Right ventricle myocardium superior (tissue), 1 donor: Measurements from ENCODE around the gene ORC6. TPM values are rescaled to one million over a fixed set of nuclear protein-coding genes. Genes with fewer than 3 reads are reported as not detected.
"Not testable (repeated sequence)": the region's sequence is repeated elsewhere in the genome, so short reads cannot be mapped to it uniquely, and the experiment has no call there.

Experiments used
- ATAC-seq: fragments of 200-7000 bp; cut with Tn5 transposase; one replicate; pipeline ENCODE4 v1.9.1; 2020; ENCODE audit warnings: mild to moderate bottlenecking; ENCODE audit not compliant: poor library complexity
- DNase-seq: peaks from one replicate; pipeline ENCODE4 v3.0.0-alpha.2; 2020
- intact Hi-C: fragments of 100-400 bp; cut with DNase I; formaldehyde crosslinking; loops from one replicate; pipeline ENCODE4 v1.11.2; 2022
- long read RNA-seq: library from polyadenylated mRNA; unstranded; transcript quantifications from one replicate; pipeline ENCODE4 v2.0.0, GENCODE V29; 2021
- total RNA-seq: library from RNA; stranded (reverse); fragmentation: NEBNext Ultra II Directional; extraction: Animal tissue kit (Norgen Biotek cat#: 25700); gene quantifications from one replicate; pipeline ENCODE4 v1.2.1, GENCODE V29; 2021
- donor health status: DM: no; HTN: yes; CAD: no; lungs with severe emphysema.

ORC6 gene, protein sequence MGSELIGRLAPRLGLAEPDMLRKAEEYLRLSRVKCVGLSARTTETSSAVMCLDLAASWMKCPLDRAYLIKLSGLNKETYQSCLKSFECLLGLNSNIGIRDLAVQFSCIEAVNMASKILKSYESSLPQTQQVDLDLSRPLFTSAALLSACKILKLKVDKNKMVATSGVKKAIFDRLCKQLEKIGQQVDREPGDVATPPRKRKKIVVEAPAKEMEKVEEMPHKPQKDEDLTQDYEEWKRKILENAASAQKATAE
- 1.9 TPM for total RNA-seq
- long read RNA-seq, partial matches to known transcripts, result 0 of 2 reads
- long read RNA-seq, other reads (novel, unspliced or antisense), result 0 of 2 reads

DNA sequence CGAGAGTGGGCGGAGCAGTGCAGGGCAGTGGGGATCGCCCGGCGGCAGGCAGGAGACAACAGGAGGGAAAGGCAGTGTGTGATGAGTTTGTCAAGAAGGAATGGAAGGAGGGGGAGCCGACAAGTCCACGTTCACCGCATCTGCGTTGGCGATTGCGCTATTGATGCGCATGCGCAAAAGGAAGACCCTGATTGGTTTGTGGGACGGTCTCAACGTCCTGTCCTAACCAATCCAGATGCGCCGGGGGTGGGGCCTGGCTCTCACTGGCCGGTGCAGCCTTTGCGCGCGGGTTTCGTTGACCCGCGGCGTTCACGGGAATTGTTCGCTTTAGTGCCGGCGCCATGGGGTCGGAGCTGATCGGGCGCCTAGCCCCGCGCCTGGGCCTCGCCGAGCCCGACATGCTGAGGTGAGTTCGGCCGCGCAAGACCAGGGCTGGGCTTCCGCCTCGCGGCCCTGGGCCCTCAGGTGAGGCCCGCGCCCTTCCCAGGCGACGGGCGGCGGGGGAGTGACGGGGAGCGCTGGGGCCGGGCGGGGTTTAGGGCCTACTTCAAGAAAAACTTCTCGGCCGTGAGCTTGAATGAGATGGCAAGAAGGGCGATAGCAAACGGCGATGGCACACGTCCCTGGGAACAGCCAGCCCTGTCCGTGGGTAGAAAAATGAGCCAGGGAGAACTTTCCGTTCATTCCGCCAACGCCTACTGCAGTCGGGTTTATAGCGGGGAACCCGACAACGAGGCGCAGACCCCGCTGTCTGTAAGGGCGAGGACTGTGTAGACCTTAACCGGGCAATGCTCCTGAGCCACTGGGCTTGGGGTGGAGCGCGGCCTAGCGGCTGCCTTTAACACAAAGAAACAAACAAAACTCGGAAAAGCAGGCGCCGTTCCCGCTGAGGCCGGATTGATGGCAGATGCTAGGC is at the start of gene ORC6:
Gene ORC6, plus strand, starts transcription at position 295 of the 916 bp plus-strand sequence. Its CDS starts 47 bp downstream, at position 342.
- intact Hi-C loops, result no loop called here
- ATAC-seq (peak; percentile 92), DNase-seq (peak; percentile 100)

DNA sequence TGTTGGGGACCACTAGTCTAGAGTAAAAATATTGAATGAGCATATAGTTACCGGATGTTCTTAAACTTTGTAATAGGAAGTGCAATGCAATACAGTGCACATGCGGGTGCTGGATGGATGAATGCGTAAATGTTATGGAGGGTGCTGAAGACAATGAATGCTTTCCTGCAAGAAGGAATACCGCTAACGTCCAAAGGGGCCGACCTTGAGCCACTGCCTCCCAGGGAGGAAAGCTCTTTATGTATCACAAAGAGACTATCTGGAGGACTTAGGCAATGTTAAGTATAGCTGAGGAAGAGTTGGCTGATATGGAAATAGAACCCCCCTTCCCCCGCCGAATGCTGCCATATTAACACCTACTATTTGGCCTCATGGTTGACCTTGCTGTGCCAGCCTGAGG is 40.8 kb upstream of the ORC6 start:
- DNase-seq (no peak), ATAC-seq (no peak)
- intact Hi-C loops, result no loop called here

DNA sequence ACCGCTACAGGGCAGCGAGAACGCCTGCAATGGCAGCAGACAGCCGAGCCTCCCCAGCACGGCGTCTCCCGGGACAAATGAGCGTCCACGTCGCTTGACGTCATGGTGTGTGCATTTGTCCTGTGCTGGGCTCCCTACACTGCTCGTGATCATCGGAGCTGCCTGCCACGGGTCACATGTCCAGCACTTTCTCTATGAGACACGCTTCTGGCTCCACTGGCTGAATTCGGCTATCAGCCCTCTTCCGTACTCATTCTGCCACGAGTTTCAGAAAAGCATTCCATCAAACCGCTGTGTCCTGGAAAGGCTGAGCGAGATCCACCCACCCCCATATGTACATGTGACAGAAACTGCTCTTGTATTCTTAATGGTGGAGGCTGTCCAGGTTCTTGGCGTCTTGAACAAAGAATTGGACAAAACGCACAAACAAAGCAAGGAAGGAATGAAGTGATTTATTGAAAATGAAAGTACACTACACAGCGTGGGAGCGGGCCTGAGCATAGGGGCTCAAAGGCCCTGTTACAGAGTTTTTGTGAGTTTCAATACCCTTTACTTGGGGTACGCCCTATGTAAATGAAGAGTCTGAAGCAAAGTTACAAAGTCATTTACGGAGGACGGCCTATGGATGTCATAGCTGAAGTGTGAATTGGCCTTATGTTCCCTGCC is 39.7 kb upstream of the ORC6 start:
- ATAC-seq (peak; percentile 90), DNase-seq (peak; percentile 81)
- intact Hi-C loops, result no loop called here

DNA sequence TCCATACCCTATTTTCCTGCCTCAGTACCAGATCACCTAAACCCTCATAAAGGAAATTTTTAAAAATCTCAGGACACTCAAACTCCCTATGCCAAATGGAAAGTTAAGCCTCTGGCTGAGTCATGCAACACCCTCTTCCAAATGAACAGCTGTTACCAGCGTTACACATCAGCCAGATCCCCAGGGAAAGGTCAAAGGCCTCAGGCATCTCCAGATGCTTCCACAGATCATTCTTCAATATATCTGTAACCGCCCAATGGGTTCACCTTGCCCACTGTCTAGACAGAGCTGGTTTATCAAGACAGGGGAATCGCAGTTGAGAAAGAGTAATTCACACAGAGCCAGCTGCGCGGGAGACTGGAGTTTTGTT is 39.2 kb upstream of the ORC6 start:
- DNase-seq, result no peak
- intact Hi-C loops, result no loop called here
- peak; percentile 80 for ATAC-seq

DNA sequence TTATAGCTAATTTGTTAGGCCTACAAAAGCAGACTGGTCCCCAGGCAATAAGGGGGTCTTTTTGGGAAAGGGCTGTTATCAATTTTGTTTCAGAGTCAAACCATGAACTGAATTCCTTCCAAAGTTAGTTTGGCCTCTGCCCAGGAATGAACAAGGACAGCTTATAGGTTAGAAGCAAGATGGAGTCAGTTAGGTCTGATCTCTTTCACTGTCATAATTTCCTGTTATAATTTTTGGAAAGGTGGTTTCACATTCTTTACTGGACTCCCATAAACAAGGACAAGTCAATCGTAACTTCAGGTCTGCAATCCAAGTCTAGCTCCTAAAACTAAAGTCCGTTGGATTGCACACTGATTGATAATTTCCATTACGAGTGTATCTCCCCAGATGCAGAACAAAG is 38.2 kb upstream of the ORC6 start:
- DNase-seq, result no peak
- no peak for ATAC-seq
- intact Hi-C loops, result no loop called here

DNA sequence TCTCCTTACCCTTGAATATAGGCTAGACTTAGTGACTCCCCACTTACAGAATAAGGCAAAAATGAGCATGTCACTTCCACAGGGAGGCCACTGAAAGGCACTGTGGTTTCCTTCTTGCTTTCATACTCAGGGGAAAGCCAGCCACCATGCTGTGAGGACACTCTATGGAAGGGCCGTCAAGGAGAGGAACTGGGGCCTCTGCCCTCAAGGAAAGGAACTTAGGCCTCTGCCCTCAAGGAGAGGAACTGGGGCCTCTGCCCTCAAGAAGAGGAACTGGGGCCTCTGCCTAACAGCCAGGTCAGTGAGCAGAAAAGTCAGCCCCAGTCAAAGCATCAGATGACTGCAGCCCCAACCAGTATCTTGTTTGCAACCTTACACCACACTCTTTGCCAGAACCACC is 30.5 kb upstream of the ORC6 start:
- intact Hi-C loops, result no loop called here
- peak; percentile 72 for ATAC-seq
- DNase-seq, result peak; percentile 51

DNA sequence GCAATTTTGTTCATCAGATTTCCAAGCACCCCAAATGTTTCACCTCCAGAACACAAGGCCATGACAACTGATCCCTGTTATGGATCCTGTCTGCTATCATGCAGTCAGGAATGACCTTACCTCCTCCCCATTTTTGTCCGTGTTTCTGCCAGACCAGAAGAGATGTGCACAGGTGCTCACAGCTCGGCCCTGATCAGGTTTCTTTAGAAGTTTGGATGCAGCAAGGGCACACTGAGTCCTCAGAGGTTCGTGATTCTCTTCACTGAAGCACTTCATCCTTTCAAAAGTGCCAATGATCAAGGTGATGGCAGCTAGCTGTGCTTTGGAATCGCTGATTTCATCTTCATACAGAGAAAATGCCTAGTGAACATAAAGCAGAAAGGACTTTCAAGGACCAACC is 27.3 kb upstream of the ORC6 start:
- DNase-seq (no peak), ATAC-seq (no peak)
- intact Hi-C loops, result no loop called here

DNA sequence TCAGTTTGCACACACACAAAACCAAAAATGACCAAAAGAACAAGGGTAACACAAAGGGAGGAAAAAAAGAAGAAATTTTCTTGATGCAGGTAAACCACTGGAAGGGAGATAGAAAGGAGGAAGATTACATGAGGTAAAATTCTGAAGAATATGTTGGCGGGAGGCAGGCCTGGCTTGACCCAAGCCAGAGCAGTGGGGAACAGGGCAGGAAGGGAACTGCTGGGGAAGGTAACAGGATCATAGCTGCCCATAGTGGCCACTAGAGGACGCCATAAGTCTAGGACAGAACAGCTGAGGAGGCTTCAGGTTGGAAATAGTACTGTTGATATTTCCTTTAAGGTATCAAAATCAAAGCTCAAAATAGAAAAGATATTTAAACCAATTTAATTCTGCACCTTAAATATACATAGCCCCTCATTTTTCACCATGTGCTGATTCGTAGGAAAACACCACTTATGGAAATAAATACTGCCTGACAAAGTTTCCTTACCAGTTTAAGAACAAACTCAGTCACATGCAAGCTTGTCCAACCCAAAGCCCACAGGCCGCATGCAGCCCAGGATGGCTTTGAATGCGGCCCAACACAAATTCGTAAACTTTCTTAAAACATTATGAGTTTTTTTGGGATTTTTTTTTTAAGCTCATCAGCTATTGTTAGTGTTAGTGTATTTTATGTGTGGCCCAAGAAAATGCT is 16.0 kb upstream of the ORC6 start:
- ATAC-seq, result peak; percentile 96
- intact Hi-C loops, result no loop called here
- DNase-seq, result no peak

DNA sequence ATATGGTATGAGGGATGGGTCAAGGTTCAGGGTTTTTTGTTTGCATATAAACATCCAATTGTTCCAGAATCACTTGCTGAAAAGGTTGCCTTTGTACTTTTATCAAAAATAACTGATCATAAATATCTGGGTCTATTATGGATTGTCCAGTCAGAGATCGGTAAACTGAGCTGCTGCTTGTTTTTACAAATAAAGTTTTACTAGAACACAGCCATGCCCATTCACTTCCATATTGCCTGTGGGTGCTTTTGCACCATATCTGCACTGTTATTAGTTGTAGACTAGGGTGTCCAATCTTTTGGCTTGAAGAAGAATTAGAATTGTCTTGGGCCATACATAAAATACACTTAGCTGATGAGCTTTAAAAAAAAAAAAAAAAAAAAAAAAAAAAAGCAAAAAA is 11.5 kb upstream of the ORC6 start:
- ATAC-seq, DNase-seq, intact Hi-C loops: not testable (repeated sequence)

DNA sequence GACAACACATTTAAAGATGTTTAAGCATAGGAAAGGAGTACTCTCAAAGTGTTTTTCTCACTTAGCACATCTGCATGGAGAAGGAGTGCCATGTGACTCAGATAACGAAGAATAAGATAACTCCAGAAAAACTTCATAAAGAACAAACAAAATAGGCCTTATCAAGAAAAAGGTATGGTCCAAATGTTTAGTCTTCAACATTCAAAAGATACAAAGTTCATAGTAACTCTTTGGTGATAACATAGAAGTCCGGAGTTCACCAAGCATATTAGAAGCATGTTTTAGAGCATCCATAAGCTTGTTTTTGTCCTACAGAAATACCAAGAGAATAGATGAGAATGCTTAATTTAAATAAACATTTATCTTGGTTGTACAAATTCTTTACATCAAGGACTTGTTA is 7.6 kb upstream of the ORC6 start:
- DNase-seq, intact Hi-C loops, ATAC-seq: not testable (repeated sequence)

DNA sequence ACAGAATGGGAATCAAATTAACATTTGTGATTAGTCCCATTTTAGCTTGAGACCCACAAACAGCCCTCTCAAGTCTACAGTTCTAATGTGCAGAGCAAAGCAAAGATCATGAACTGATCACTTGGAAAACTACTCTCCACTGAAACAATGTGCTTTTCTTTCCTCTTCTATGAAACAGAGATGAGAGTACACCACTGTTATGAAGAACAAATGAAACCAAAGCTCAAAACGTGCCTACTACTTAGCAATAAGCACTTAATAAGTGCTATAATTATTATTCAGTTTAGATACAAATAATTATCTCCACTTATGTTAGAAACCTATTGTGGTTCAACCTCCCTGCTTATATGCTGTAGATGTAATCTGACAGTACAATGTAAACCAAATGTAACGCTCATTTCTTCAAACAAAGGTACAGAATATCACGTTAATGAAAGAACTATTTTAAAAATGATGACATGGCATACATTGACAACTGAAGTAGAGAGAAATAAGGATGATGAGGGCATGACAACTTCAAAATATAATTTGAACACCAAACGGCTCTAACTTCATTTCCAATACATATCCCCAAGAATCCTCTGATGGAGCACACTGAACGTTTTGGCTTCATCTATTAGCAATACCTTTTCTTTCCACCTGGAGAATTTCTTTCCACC is 2.5 kb upstream of the ORC6 start:
- no peak for DNase-seq
- no peak for ATAC-seq
- intact Hi-C loops, result no loop called here

DNA sequence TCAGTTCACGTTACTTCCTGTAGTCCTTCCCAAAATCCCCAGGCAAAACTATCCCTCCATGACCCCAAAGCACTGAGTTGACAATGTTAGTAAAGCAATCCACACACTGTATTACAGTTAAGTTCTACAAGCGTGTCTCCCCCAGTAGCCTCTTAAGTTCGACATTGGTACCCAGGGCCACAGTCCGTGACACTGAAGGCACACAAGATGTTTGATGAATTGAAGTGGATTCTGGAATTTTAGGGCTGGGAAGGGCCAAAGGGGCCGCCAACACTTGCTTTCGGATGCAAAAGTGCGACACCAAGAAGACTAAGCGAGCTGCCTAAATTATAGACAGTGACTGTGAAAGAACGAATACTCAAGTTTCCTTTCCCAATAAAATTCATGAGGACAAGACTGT is 2.0 kb upstream of the ORC6 start:
- no peak for ATAC-seq
- intact Hi-C loops, result no loop called here
- no peak for DNase-seq

DNA sequence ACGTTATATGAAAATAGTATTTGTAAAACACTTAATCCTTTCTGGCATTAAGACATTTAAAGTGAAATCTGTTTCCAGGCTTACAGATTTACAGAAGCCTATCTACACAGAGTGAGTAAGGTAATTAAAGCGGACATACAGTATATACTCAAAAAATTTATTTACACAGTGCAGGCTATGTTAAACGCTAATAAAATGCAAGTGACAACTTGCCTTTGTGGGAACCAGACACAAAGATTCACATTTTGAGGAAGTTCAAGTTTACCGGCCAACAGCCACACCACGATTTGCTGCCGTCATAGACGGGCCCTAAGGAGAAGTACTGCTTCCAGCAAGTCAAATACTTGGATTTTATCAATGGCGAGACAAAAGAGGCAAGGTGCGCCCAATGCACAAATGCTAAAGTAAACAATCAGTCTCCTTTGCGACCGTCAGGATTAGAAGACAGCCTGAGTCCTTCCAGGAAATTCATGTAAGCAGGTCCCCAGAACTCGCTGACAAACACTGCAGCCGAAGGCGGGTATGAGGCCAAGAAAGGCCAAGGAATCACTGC is 1.3 kb upstream of the ORC6 start:
- DNase-seq (peak; percentile 58), ATAC-seq (no peak)
- intact Hi-C loops, result no loop called here

DNA sequence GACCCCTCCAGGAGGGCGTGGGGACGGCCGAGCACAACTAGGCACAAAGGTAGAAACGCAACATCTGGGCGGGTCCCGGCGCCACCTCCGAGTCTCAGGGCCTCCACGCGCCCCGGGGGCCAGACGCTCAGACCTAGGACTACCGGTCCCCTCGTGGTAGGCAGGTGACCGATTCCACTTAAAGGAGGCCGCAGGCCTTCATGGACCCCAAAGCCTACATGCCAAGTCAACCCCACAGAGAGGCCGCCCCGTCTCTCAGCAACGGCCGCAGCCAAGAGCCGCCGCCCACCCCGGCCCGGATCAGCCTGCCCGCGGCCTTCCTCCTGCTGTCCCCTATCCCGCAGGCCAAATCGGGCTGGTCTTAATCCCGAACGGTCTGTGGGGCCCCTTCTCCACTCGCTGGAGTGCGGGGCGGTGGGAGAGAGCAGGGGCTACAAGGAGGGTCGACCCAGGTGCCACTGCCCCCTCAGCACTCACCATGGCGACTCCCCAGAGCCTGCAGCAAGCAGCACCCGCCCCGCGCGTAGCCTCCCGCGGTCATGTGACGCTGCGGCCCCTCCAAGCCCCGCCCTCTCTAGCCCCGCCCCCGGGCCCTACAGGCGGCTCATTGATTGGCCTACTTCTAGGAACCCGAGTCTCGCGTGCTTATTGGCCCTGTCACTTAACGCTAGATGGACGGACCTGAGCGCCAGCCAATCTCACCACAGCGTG is 650 bp upstream of the ORC6 start, which contains the start of gene VPS35:
Gene VPS35, minus strand, starts transcription at position 525 of the 711 bp plus-strand sequence. Its CDS starts 45 bp downstream, at position 480.
- DNase-seq (peak; percentile 100), ATAC-seq (peak; percentile 96)
- intact Hi-C loops, result no loop called here

DNA sequence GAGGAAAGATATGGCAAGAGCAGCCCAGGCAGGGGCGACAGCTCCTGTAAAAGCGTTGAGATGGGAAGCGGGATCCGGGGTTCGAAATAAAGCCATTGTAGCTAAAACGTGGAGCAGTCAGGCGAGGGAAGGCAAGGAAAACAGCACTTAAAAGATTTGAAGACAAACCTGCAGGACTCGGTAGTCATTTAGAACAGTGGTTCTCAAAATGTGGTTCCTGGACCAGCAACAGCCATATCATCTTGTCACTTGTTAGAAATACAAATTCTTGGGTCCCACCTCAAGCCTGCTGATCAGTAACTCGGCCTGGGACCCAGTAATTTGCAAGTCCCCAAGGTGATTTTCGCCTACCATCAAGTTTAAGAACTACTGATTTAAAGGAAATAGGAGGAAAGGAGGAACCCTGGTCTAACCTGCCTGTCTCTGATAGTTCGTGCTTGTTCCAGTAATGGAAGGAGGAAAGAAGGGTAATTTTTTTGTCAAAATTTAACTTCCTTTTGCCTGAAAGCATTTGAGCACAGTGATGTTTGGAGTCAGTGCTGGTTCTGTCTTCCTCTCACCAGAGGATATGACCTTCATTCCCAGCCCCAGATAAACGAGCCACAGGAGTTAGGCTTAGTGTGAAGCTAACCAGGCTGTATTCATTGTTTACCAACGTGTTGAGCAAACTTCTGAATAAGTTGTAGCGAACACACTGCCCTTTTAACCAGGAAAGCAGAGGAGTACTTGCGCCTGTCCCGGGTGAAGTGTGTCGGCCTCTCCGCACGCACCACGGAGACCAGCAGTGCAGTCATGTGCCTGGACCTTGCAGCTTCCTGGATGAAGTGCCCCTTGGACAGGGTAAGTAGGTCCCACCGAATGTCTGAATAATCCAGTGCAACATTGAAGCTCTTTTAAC is 1.1 kb downstream of the ORC6 start:
- DNase-seq (no peak), ATAC-seq (no peak)
- intact Hi-C loops, result no loop called here

DNA sequence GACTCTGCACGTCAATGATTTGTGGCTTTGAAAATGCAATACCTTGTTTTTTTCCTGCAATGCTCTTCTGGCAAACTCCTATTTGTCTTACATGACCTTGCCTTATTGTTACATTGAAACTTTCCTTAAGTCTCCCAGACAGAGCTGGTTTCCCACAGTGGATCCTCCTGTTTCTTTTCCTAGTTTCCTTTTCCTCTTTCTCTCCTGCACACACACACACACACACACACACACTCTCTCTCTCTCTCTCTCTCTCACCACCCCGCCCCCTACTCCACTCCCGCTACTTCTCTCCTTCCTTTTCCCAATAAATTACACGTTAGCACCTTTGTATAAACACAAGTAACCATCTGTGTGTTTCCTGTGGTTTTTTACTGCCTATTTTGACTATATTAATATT is 2.3 kb downstream of the ORC6 start:
- ATAC-seq (no peak), DNase-seq (no peak)
- intact Hi-C loops, result no loop called here
